ENCODE results near the gene GGT5. TPM values are rescaled to one million over a fixed set of nuclear protein-coding genes. Genes with fewer than 3 reads are reported as not detected.

Gene GGT5
- total and polyA plus RNA-seq, 12 donors: 4.3 to 67.4 (median 13.1) TPM

- H3K27me3 ChIP-seq: no peaks in the 10 kb centered on the region
- peaks cover 0 to 8% (median 0%) of the 10 kb centered on the region in 11 donors for H3K9me3 ChIP-seq
- peaks cover 0 to 41% (median 0%) of the 10 kb centered on the region in 9 donors for H3K36me3 ChIP-seq
- no peak overlapping the region for H3K27ac ChIP-seq
- ATAC-seq (peak in 2 of 8 donors; percentile 33), DNase-seq (peak in 1 of 2 donors; percentile 62)
- no peak overlapping the region for H3K4me3 ChIP-seq
- intact Hi-C loops (cut with DNase I): loop anchor here in 3 of 10 donors (5.0 kb wide), 2 partner anchors 34 to 44 kb away; no protein-coding TSS in a partner anchor
- TF ChIP-seq CTCF (IDR thresholded peaks at IDR 0.05): peak in 7 of 9 donors; percentile 21 to 60 (median 33)
- peaks cover 0 to 5% (median 3%) of the 10 kb centered on the region in 9 donors for H3K4me1 ChIP-seq
- 59 to 63% methylated on average over 18 of the region's 18 CpGs for WGBS, 2 donors
Measured at GRCh38 chr22:24230911-24231656, 13.8 kb downstream of the GGT5 start.

GRCh38 chr22:24225951-24226350 lies 18.9 kb downstream of the GGT5 start:
- Histone ChIP-seq H3K27ac (no peak overlapping the region), H3K27me3 (no peaks in the 10 kb centered on the region), H3K9me3 (peaks cover 0 to 29% (median 10%) of the 10 kb centered on the region in 11 donors), H3K4me3 (no peak overlapping the region), H3K36me3 (peaks cover 0 to 66% (median 4%) of the 10 kb centered on the region in 9 donors), H3K4me1 (peaks cover 0 to 5% (median 0%) of the 10 kb centered on the region in 9 donors)
- intact Hi-C loops (cut with DNase I): no loop called here
- DNase-seq (no peak), ATAC-seq (peak in 1 of 8 donors; percentile 14)
- WGBS, 2 donors: 96 to 97% methylated on average over 14 of the region's 14 CpGs
- TF ChIP-seq CTCF (IDR thresholded peaks at IDR 0.05): no peak

- Histone ChIP-seq H3K27me3 (no peaks in the 10 kb centered on the region), H3K4me1 (no peaks in the 10 kb centered on the region), H3K36me3 (peaks cover 0 to 69% (median 4%) of the 10 kb centered on the region in 9 donors), H3K27ac (no peak overlapping the region), H3K4me3 (no peak overlapping the region), H3K9me3 (peaks cover 0 to 29% (median 10%) of the 10 kb centered on the region in 11 donors)
- no peak for DNase-seq
- 86 to 90% methylated on average over 14 of the region's 14 CpGs for WGBS, 2 donors
- no peak for TF ChIP-seq CTCF (IDR thresholded peaks at IDR 0.05)
- ATAC-seq: no peak
- intact Hi-C loops (cut with DNase I): no loop called here
Measured at GRCh38 chr22:24225044-24225601, 19.8 kb downstream of the GGT5 start.

GRCh38 chr22:24224468-24224867 lies 20.4 kb downstream of the GGT5 start:
- H3K27me3 ChIP-seq: no peaks in the 10 kb centered on the region
- intact Hi-C loops (cut with DNase I): no loop called here
- H3K36me3 ChIP-seq: peaks cover 0 to 72% (median 4%) of the 10 kb centered on the region in 9 donors
- no peak for ATAC-seq
- H3K4me3 ChIP-seq: no peak overlapping the region
- WGBS, 2 donors: 96 to 100% methylated on average over 1 of the region's 1 CpG
- DNase-seq: no peak
- no peak overlapping the region for H3K27ac ChIP-seq
- peaks cover 0 to 29% (median 10%) of the 10 kb centered on the region in 11 donors for H3K9me3 ChIP-seq
- H3K4me1 ChIP-seq: no peaks in the 10 kb centered on the region
- no peak for TF ChIP-seq CTCF (IDR thresholded peaks at IDR 0.05)
